GM21528 (cell line): Measurements from ENCODE around the gene LRRTM3.
A peak's percentile ranks its signal among the peaks of the same experiment; 100 is the strongest.

Experiments used
- ATAC-seq: cut with Tn5 transposase; IDR thresholded peaks from one replicate; pipeline ENCODE4 v1.9.1; 2021; ENCODE audit warnings: mild to moderate bottlenecking, moderate library complexity; ENCODE audit not compliant: unreplicated experiment, low FRiP score

Gene LRRTM3

GRCh38 chr10:66925896-66926715 is at the start of gene LRRTM3:
Gene LRRTM3, plus strand, starts transcription at chr10:66926036.
- peak; percentile 100 for ATAC-seq

DNA sequence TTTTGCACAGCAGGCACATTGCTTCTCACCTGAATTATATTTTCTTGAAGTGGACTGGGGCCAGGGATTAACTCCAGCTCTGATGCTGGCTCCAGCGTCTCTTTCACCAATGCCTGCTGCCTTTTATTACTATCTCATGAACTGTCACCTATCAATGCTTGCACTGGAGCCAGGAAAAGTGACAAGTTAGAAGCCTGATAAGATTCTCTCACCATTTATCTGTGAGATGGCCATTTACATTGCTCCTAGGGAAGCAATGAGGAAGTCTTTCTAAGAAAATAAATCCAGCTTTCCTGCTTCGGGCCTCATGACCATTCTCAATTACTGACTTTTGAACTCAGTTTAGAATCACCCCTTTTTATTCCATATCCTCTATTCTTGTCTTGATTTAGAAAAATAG is 48.5 kb upstream of the LRRTM3 start:
- ATAC-seq, result no peak

DNA sequence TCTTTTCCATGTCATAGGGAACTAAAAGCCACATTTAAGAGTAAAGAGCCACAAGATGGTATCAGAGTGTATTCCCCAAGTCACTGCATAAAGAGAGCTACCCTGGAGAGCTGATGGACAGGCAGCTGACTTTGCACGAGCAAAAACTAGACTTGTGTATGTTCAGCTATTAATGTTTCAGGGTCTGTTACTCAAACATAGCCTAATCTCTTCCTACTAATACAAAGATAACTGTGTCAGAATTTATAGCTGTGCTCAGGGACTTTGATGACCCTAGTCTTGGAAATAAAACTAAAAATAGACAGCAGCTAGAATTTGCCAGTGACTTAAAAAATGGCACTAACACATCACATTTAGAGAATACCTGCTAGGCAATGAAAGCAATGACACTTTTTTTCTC is 45.5 kb upstream of the LRRTM3 start:
- no peak for ATAC-seq

DNA sequence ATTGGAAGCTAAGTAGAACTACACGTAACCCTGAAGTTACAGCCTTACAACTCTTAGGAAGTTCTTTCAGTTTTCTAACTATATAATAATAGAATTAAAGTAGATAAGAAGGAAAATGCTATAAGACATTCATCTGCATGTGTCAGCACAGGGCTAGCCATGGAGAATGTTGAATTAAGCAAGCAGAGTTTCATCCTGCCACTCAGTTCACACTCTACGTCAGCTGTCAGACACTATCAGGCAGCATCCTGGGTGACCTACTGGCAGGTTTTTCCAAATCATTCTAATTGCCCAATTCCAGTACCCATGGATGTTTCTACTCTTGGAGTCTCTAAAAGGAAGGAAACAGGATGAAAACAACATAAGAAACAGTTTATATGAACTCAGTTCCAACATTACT is 45.0 kb upstream of the LRRTM3 start:
- ATAC-seq, result no peak

DNA sequence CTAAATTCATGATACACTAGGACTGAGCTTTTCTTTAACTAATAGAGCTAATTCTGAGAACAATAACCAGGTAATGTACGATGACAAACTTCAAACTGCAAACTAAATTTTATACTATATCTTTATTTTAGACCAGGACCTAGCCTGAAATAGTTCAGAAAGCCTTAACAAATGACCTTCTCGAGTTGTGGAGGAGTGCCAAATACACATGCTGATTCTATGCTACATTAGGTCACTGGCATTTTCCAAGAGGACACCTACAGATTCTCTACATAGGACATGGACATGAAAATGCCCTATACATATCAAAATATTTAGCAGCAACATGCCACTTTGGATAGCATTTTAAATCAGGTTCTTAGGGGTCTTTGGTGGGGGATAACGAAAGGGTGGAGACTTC is 44.0 kb upstream of the LRRTM3 start:
- no peak for ATAC-seq

- ATAC-seq, result no peak
These were observed 43.6 kb upstream of the LRRTM3 start for GRCh38 chr10:66882271-66882670.

DNA sequence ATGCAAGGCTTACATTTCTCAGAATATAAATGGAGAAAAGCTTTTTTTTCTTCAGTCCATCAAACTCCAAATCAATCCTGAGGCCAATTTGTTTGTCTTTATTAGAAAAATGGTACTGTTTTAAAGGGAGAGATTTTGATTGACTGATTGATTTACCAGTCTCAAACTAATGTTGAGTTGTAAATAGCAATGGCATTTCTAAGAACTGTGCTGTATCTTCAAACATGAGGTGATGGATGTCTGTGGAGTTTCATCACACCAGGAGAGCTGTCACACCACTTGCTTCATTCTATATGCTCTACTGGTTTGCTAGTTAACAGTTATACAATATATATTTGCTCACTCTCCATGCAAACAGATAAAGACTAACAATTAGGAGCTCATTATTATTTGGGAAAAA is 39.0 kb upstream of the LRRTM3 start:
- ATAC-seq, result no peak

GRCh38 chr10:66888237-66888636 is 37.6 kb upstream of the LRRTM3 start:
- no peak for ATAC-seq

- no peak for ATAC-seq
These were observed 33.0 kb upstream of the LRRTM3 start for GRCh38 chr10:66892871-66893270.

GRCh38 chr10:66910671-66911070 is 15.2 kb upstream of the LRRTM3 start:
- ATAC-seq, result no peak

- no peak for ATAC-seq
These were observed 9.8 kb upstream of the LRRTM3 start for GRCh38 chr10:66916030-66916429.

DNA sequence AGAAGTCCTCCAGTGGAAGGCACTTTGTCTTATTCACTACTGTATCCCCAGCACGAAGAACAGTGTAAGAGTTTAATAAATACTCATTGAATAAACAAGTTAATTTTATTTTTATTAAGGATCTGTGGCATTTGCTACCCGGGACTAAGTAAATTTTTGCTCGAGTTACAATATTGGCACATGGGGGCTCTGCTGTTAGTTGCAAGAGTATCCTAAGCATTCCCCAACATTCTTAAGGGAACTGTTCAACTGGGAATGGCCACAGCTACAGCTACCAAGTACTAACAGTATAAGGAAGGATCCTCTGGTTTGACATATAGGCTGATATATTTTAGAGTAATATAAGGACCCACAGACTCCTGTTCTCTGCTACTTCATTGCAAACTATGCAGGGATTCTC is 8.7 kb upstream of the LRRTM3 start:
- ATAC-seq, result no peak

- ATAC-seq, result no peak
These were observed 6.6 kb upstream of the LRRTM3 start for GRCh38 chr10:66919248-66919647.

DNA sequence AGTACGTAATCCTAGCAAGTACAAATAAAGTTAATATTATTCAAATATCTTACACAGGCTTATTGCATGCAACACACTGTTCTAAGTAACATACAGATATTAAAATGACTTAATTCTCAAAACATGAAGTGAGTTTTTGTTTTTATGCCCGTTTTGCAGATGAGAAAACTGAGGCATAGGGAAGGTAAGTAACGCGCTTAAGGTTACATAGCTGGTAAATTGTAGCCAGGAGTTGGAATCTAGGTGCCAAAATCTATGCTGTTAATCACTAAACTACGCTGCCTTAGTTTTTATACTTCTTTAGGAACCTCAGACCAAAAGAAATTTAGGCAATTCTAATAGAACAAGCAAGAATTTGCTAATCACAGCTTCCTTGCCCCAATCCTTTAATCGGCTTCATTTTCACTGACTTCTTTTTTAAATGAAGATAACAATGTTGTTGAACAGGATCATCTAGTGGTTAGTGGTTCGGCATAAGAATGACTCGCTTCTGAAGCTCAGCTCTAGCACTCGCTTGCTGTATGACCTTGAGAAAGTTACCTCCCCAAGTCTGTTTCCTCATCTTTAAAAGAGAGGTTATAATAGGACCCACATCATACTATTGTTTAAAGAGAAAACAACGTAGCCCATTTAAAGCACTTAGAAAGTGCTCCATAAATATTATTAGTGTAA is 1.0 kb upstream of the LRRTM3 start:
- ATAC-seq, result no peak

DNA sequence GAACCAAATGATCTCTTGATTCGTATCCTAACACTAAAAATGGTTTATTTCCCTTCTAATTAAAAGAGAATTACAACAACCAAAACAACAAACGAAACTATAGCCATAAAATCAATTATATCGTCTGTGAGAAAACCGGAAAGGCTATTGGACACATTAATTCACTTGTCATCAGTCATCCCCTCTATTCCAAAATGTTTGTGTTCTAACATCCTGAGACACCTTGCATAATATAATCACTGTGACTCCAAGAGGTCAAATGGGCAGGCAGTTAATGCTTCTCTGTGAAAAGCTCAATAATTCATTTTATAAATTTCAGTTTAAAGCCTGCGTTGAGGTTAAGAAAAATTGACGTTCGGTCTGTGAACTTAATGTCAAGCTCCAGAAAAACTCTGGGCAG is 463 bp upstream of the LRRTM3 start:
- ATAC-seq, result no peak

GRCh38 chr10:66926841-66927240 is 1.0 kb downstream of the LRRTM3 start:
- ATAC-seq, result no peak

- ATAC-seq, result no peak
These were observed 1.6 kb downstream of the LRRTM3 start for GRCh38 chr10:66927251-66927935.

- no peak for ATAC-seq
These were observed 2.3 kb downstream of the LRRTM3 start for GRCh38 chr10:66927971-66928770.

DNA sequence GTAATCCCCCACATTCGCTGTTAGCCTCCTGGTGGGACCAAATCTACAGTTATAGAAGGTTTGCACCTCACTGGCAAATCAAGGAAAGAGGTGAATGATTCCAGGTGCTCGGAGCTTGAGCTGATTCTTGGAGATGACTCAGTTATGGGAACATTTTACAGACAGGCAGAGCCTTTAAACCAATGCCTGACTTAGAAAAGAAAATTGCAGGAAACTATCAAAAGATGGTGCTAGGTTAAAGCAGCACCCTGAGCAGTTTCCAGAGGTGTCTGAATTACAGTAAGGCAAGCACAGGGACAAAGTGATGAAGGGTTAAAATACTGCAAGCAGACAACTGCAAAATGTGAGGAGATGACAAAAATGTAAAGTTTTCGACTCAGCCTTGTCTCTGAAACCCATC is 2.9 kb downstream of the LRRTM3 start:
- no peak for ATAC-seq

DNA sequence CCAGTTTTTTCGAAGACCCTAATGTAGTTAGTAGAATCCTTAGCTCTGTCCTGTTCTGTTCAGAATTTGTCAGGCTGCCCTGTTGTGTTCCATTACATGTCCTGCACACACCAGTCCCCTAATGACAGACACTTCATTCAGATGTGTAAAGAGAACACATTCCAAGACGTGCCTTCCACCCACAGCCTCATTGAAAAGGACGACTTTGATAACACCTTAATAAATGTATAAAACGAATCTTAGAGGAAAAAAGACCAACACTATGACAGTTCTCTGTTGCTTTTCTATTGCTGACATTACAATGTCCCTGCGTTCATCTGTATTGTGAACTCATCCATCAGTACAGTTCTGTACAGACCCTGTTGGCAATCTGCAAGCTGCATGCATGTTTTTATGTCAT is 3.5 kb downstream of the LRRTM3 start:
- ATAC-seq, result no peak
